Right lobe of liver (tissue), 4 donors: ENCODE results near the gene CCDC167.

ENCODE experiments used
- POLR2A ChIP-seq: fragments of 450-650 bp; IDR thresholded peaks from one replicate; pipeline ENCODE4 v1.6.1; 2017; ENCODE audit warnings: antibody characterized with exemption, mild to moderate bottlenecking
- TF ChIP-seq, protein P1 (sequence below), 4 donors: fragments of 200-600 bp in 3 of 4; fragments of 450-650 bp in 1 of 4; IDR thresholded peaks; one replicate each; pipeline versions ENCODE4 v1.5.1 to v1.8.0; 2016 to 2022; ENCODE audit warnings: antibody characterized with exemption in 4 of 4, mild to moderate bottlenecking in 2 of 4
- donor health status: DM: no; HTN: no; CAD: no.
- donor health status: DM: no; HTN: no; CAD: no.
- donor health status: DM: no; HTN: yes; CAD: no.

DNA sequence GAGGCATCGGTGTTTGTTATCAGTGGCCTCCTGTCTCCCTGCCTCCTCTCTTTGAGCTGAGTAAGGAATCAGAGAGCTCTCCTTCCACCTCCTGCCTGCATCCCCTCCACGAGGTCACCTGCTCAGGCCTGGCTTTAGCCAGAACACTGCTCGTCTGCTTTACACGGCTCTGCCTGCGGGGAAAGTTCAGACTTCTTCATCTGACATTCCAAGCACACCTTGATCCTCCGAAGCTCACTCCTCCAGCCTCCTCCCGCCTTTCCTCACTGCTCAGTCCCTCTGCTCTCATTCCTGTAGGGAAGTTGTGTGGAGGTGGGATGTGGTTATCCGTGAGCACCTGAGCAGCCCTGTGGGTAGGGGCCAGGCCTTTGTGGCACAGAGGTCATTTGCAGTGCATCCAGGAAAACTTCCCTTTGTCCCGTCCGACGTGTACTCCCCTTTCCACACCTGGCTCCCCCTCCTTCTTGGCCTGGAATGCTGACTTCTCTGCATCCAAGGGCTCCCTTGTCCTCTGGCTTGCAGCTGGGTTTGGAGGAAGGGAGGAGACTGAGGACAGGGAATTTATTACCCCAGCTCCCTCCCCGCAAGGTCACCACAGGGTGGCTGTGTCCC is 12.8 kb upstream of the CCDC167 start:
- TF ChIP-seq, protein P1, sequence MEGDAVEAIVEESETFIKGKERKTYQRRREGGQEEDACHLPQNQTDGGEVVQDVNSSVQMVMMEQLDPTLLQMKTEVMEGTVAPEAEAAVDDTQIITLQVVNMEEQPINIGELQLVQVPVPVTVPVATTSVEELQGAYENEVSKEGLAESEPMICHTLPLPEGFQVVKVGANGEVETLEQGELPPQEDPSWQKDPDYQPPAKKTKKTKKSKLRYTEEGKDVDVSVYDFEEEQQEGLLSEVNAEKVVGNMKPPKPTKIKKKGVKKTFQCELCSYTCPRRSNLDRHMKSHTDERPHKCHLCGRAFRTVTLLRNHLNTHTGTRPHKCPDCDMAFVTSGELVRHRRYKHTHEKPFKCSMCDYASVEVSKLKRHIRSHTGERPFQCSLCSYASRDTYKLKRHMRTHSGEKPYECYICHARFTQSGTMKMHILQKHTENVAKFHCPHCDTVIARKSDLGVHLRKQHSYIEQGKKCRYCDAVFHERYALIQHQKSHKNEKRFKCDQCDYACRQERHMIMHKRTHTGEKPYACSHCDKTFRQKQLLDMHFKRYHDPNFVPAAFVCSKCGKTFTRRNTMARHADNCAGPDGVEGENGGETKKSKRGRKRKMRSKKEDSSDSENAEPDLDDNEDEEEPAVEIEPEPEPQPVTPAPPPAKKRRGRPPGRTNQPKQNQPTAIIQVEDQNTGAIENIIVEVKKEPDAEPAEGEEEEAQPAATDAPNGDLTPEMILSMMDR (IDR thresholded peaks at IDR 0.05), result no peak
- no peak for TF ChIP-seq POLR2A
